HS-27A (cell line): ENCODE results near the gene SLC35E1.

ENCODE experiments used
- DNase-seq: peaks from one replicate; pipeline ENCODE4 v3.0.0-alpha.2; 2012; ENCODE audit warnings: low read depth, missing footprints

The SLC35E1 gene

GRCh38 chr19:16596399-16596798 is 24.2 kb upstream of the SLC35E1 start:
- DNase-seq: no peak

DNA sequence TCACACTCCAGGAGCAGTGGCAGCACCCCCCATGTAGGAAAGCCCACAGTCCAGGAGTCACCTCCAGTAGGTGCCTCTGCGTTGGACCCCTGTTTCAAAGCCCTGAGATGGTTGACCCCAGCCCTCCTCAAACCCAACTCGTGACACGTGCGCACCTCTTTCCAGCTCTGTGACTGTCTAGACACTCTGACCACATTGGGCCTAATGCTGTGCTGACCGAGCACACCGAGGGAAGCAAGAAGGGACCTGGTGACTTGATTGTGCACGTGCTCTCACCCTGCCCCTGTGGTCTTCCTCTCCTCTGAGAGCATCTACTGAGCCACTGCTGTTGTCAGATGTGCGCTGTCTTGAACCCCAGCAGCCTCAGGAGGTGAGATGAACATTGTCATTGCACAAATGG is 22.9 kb upstream of the SLC35E1 start:
- no peak for DNase-seq

GRCh38 chr19:16594681-16595091 is 22.5 kb upstream of the SLC35E1 start:
- no peak for DNase-seq

DNA sequence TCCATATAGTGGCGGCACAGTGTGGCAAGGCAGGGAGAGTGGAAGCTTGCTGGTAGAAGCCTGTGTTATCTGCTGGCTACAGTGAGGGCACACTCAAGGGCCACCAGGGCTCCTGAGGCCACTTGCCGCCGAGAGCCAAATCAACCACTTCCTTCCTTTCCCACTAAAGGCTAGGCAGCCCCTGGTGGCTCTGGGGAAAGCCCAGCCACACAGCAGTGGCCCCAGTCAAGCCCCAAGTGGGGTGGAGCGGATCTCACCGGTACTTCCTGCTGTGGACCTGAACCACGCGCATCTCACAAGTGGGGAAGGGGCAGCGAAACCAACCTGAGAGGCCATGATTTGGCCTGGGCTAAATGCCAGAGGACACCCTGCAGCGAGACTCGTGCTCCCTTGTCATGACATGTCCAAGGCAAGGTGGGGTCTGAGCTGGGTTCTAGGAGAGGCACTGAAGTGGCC is 21.9 kb upstream of the SLC35E1 start:
- no peak for DNase-seq

GRCh38 chr19:16593181-16593580 is 21.0 kb upstream of the SLC35E1 start:
- DNase-seq: no peak

DNA sequence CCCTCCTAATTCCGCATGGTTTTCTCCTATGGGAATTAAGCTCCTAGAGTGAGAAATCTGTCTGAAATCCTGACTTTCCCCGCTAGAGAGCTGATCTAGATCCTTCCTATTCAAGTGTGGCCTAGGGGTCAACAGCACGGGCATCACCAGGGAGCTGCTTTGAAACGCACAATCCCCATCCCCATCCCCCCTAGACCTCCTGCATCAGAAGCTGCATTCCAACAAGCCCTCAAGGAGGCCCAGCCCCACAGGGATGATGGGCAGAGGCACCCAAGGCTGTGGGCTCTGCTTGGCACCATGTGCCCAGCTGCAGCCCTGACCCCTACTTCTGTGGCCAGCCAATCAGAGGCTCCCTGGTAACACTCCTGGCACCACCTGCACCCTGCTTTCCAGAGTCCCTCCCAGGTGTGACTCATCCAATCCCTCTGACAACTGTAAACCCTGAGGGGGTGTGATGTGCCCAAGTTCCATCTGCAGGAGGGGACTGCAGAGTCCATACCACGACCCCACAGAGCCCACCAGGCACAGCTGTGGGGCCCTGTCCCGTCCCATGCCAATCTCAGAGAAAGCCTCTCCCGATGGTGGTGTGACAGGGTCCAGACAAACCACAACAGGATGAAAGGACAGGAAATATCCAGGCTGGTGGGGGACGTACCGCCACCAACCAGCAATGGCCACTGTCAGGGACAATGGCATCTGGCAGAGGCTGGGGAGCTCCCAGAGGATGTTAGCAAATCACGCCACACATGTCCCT is 19.8 kb upstream of the SLC35E1 start:
- no peak for DNase-seq

GRCh38 chr19:16590876-16591802 is 18.9 kb upstream of the SLC35E1 start:
- no peak for DNase-seq

- DNase-seq: no peak
Observed at GRCh38 chr19:16589917-16590316, 17.7 kb upstream of the SLC35E1 start.

- no peak for DNase-seq
Observed at GRCh38 chr19:16588824-16589577, 16.8 kb upstream of the SLC35E1 start.

GRCh38 chr19:16587833-16588823 is 15.9 kb upstream of the SLC35E1 start:
- no peak for DNase-seq

DNA sequence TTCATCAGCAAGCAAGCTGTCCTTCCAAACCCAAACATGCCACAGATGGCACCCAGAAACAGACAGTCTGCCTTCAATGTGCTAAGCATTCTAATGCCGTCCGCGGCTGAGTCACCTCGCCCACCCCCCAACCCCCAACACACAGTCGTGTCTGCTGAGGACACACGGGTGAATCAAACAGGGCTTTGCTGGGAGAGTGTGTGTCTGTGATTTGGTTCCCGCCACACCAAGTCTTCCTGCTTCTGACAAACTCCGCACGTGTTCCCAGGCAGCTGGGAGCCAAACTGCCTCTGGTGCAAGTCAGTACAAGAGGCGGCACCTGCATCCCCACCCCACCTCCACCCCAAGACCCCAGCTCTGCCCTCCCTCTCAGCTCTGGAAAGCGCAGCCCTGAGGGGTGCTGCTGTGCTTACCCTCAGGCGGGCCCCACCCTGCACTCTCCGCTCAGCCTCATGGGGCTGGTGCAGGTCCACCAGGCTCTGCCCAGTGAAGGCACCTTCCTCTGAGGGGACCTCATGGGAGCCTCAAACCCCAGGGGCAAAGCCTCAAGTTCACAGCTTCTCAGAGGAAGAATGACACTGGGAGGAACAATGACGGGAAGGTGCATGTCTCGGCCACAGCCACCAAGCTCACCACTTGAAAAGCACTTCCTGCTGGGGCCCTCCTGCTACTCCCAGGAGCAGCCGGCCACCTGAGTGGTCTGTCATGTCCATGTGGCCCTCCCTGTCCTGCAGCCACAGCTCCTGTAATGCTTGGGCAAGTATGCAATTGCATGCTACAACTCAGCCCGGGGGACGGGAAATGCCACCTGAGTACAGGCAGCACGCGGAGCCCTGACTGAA is 15.0 kb upstream of the SLC35E1 start:
- no peak for DNase-seq

GRCh38 chr19:16586477-16586871 is 14.3 kb upstream of the SLC35E1 start:
- no peak for DNase-seq

- DNase-seq: no peak
Observed at GRCh38 chr19:16585808-16586476, 13.7 kb upstream of the SLC35E1 start.

- DNase-seq: no peak
Observed at GRCh38 chr19:16585094-16585801, 13.0 kb upstream of the SLC35E1 start.

GRCh38 chr19:16584248-16585093 is 12.3 kb upstream of the SLC35E1 start:
- DNase-seq: no peak

DNA sequence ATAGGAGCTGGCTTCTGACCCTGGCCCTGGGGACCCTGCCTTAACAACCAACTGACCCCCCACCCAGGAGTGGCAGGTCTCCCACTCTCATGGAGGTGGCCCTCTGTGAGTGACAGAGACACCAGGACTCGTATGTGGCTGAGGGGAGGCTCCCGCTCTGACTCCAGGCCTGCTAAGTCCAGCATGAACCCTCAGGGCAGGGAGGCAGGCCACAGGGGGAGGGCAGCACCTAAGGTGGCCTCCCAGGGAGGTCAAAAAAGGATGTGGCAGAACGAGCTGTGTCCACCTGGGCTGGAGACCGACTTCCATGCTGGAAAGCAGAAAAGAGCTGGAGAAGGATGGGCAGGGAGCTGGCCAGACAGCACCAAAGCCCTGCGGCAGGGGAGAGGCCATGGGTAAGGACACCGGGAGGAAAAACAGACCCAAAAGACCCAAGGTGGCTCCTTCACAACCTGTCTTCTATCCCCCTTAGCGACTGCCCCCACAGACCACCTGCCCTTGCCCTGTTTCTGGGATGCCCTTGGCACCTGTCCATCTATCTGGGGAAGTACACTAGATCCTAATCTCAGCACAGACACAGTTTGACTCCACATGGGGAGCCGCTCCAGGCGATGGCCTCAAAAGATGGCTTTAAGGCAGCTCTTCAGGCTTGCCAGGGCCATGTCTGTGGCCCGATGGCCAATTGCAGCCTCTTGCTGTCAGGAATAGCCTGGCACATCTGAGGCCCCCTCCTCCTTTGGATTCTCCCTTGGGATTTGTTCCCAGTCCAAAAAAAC is 10.5 kb upstream of the SLC35E1 start:
- DNase-seq: no peak

DNA sequence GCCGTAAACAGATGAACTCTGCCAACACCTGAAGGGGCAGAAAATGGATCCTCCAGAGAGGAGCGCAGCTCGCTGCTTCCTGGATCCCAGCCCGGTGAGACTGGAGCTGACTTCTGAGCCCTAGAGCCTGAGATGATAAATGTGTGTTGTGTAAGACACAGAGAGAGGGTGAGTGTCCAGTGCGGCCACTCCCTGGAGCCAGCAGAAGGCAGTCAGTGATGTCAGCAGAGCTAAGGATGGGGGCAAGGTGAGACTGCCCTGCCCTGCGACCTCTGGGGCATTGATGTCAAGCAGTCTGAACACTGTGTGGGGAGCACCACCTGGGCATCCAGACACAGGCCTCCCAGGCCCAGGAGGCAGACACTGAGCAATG is 9.7 kb upstream of the SLC35E1 start:
- no peak for DNase-seq
